ENCODE measurements around the gene HOXB3. TPM values are rescaled to one million over a fixed set of nuclear protein-coding genes. Genes with fewer than 3 reads are reported as not detected.
A peak's percentile ranks its signal among the peaks of the same experiment; 100 is the strongest.

Gene HOXB3
- total RNA-seq, 1 donor from 2014 or later: 4.2 TPM

- H3K4me3 ChIP-seq (ENCODE audit: low read length in 3 of 3): no peak overlapping the region
- no peaks in the 10 kb centered on the region for H3K9me3 ChIP-seq (ENCODE audit: control insufficient read depth in 3 of 3, low read length in 3 of 3)
- H3K27me3 ChIP-seq (ENCODE audit: control insufficient read depth in 3 of 3, insufficient read depth in 3 of 3, low read length in 3 of 3): peaks cover 10 to 36% (median 15%) of the 10 kb centered on the region in 3 donors
- H3K36me3 ChIP-seq (ENCODE audit: control insufficient read depth in 3 of 3, insufficient read depth in 3 of 3, low read length in 3 of 3): no peaks in the 10 kb centered on the region
- H3K4me1 ChIP-seq (ENCODE audit: control insufficient read depth in 3 of 3, insufficient read depth in 3 of 3, low read length in 3 of 3): no peaks in the 10 kb centered on the region
- no peak overlapping the region for H3K9ac ChIP-seq (ENCODE audit: low read depth in 1 of 3, low read length in 3 of 3)
- no peak overlapping the region for H3K27ac ChIP-seq (ENCODE audit: low read depth, low read length)
These were observed 85.1 kb downstream of the HOXB3 start for GRCh38 chr17:48504953-48505352.

- no peak overlapping the region for H3K27ac ChIP-seq (ENCODE audit: low read depth, low read length)
- H3K9ac ChIP-seq (ENCODE audit: low read depth in 1 of 3, low read length in 3 of 3): no peak overlapping the region
- no peaks in the 10 kb centered on the region for H3K4me1 ChIP-seq (ENCODE audit: control insufficient read depth in 3 of 3, insufficient read depth in 3 of 3, low read length in 3 of 3)
- no peak overlapping the region for H3K4me3 ChIP-seq (ENCODE audit: low read length in 3 of 3)
- H3K36me3 ChIP-seq (ENCODE audit: control insufficient read depth in 3 of 3, insufficient read depth in 3 of 3, low read length in 3 of 3): no peaks in the 10 kb centered on the region
- no peaks in the 10 kb centered on the region for H3K9me3 ChIP-seq (ENCODE audit: control insufficient read depth in 3 of 3, low read length in 3 of 3)
- H3K27me3 ChIP-seq (ENCODE audit: control insufficient read depth in 3 of 3, insufficient read depth in 3 of 3, low read length in 3 of 3): peaks cover 11 to 35% (median 15%) of the 10 kb centered on the region in 3 donors
These were observed 86.3 kb downstream of the HOXB3 start for GRCh38 chr17:48503747-48504146.

- H3K27me3 ChIP-seq (ENCODE audit: control insufficient read depth in 3 of 3, insufficient read depth in 3 of 3, low read length in 3 of 3): peaks cover 14 to 39% (median 18%) of the 10 kb centered on the region in 3 donors
- H3K4me1 ChIP-seq (ENCODE audit: control insufficient read depth in 3 of 3, insufficient read depth in 3 of 3, low read length in 3 of 3): no peaks in the 10 kb centered on the region
- no peaks in the 10 kb centered on the region for H3K36me3 ChIP-seq (ENCODE audit: control insufficient read depth in 3 of 3, insufficient read depth in 3 of 3, low read length in 3 of 3)
- no peak overlapping the region for H3K4me3 ChIP-seq (ENCODE audit: low read length in 3 of 3)
- no peak overlapping the region for H3K9ac ChIP-seq (ENCODE audit: low read depth in 1 of 3, low read length in 3 of 3)
- H3K27ac ChIP-seq (ENCODE audit: low read depth, low read length): no peak overlapping the region
- no peaks in the 10 kb centered on the region for H3K9me3 ChIP-seq (ENCODE audit: control insufficient read depth in 3 of 3, low read length in 3 of 3)
These were observed 87.1 kb downstream of the HOXB3 start for GRCh38 chr17:48502901-48503300.

- no peak overlapping the region for H3K9ac ChIP-seq (ENCODE audit: low read depth in 1 of 3, low read length in 3 of 3)
- no peaks in the 10 kb centered on the region for H3K4me1 ChIP-seq (ENCODE audit: control insufficient read depth in 3 of 3, insufficient read depth in 3 of 3, low read length in 3 of 3)
- no peaks in the 10 kb centered on the region for H3K9me3 ChIP-seq (ENCODE audit: control insufficient read depth in 3 of 3, low read length in 3 of 3)
- H3K36me3 ChIP-seq (ENCODE audit: control insufficient read depth in 3 of 3, insufficient read depth in 3 of 3, low read length in 3 of 3): no peaks in the 10 kb centered on the region
- H3K27ac ChIP-seq (ENCODE audit: low read depth, low read length): no peak overlapping the region
- peaks cover 14 to 43% (median 18%) of the 10 kb centered on the region in 3 donors for H3K27me3 ChIP-seq (ENCODE audit: control insufficient read depth in 3 of 3, insufficient read depth in 3 of 3, low read length in 3 of 3)
- no peak overlapping the region for H3K4me3 ChIP-seq (ENCODE audit: low read length in 3 of 3)
These were observed 87.7 kb downstream of the HOXB3 start for GRCh38 chr17:48502312-48502711.

GRCh38 chr17:48500435-48501426 lies 89.3 kb downstream of the HOXB3 start:
- Histone ChIP-seq H3K9me3 (ENCODE audit: control insufficient read depth in 3 of 3, low read length in 3 of 3) (no peaks in the 10 kb centered on the region), H3K4me3 (ENCODE audit: low read length in 3 of 3) (no peak overlapping the region), H3K27ac (ENCODE audit: low read depth, low read length) (no peak overlapping the region), H3K36me3 (ENCODE audit: control insufficient read depth in 3 of 3, insufficient read depth in 3 of 3, low read length in 3 of 3) (no peaks in the 10 kb centered on the region), H3K27me3 (ENCODE audit: control insufficient read depth in 3 of 3, insufficient read depth in 3 of 3, low read length in 3 of 3) (peaks cover 14 to 54% (median 21%) of the 10 kb centered on the region in 3 donors), H3K9ac (ENCODE audit: low read depth in 1 of 3, low read length in 3 of 3) (no peak overlapping the region), H3K4me1 (ENCODE audit: control insufficient read depth in 3 of 3, insufficient read depth in 3 of 3, low read length in 3 of 3) (no peaks in the 10 kb centered on the region)

GRCh38 chr17:48499735-48500434 lies 90.2 kb downstream of the HOXB3 start:
- H3K27ac ChIP-seq (ENCODE audit: low read depth, low read length): no peak overlapping the region
- peaks cover 14 to 60% (median 21%) of the 10 kb centered on the region in 3 donors for H3K27me3 ChIP-seq (ENCODE audit: control insufficient read depth in 3 of 3, insufficient read depth in 3 of 3, low read length in 3 of 3)
- no peak overlapping the region for H3K9ac ChIP-seq (ENCODE audit: low read depth in 1 of 3, low read length in 3 of 3)

GRCh38 chr17:48499248-48499647 lies 90.8 kb downstream of the HOXB3 start:
- no peaks in the 10 kb centered on the region for H3K36me3 ChIP-seq (ENCODE audit: control insufficient read depth in 3 of 3, insufficient read depth in 3 of 3, low read length in 3 of 3)
- no peak overlapping the region for H3K4me3 ChIP-seq (ENCODE audit: low read length in 3 of 3)
- no peaks in the 10 kb centered on the region for H3K9me3 ChIP-seq (ENCODE audit: control insufficient read depth in 3 of 3, low read length in 3 of 3)
- H3K9ac ChIP-seq (ENCODE audit: low read depth in 1 of 3, low read length in 3 of 3): no peak overlapping the region
- no peaks in the 10 kb centered on the region for H3K4me1 ChIP-seq (ENCODE audit: control insufficient read depth in 3 of 3, insufficient read depth in 3 of 3, low read length in 3 of 3)
- peaks cover 14 to 62% (median 22%) of the 10 kb centered on the region in 3 donors for H3K27me3 ChIP-seq (ENCODE audit: control insufficient read depth in 3 of 3, insufficient read depth in 3 of 3, low read length in 3 of 3)
- H3K27ac ChIP-seq (ENCODE audit: low read depth, low read length): no peak overlapping the region

More at GRCh38 chr17:48499735-48500434, 90.2 kb downstream of the HOXB3 start:
- Histone ChIP-seq H3K4me3 (ENCODE audit: low read length in 3 of 3) (no peak overlapping the region), H3K36me3 (ENCODE audit: control insufficient read depth in 3 of 3, insufficient read depth in 3 of 3, low read length in 3 of 3) (no peaks in the 10 kb centered on the region), H3K4me1 (ENCODE audit: control insufficient read depth in 3 of 3, insufficient read depth in 3 of 3, low read length in 3 of 3) (no peaks in the 10 kb centered on the region), H3K9me3 (ENCODE audit: control insufficient read depth in 3 of 3, low read length in 3 of 3) (no peaks in the 10 kb centered on the region)

Small RNA genes within 50 kb of the gene (small RNA-seq; reads per million reads assigned to genes)
- gene MIR196A1: 0.86 reads per million, percentile 75 among the genes with 10 or more reads in this experiment

Other genes starting within 250 kb of the HOXB3 start
- 1.0 TPM for gene SKAP1, start 160.0 kb downstream of the HOXB3 start, total RNA-seq
- not detected for gene HOXB1, start 59.2 kb downstream of the HOXB3 start, total RNA-seq
- gene HOXB2, start 45.1 kb downstream of the HOXB3 start, total RNA-seq: 3.1 TPM
- gene HOXB4, start 11.9 kb downstream of the HOXB3 start, total RNA-seq: 1.0 TPM
- not detected for gene HOXB5, start 3.5 kb upstream of the HOXB3 start, total RNA-seq
- not detected for gene HOXB6, start 14.7 kb upstream of the HOXB3 start, total RNA-seq
- 1.0 TPM for gene HOXB7, start 20.8 kb upstream of the HOXB3 start, total RNA-seq
- gene HOXB8, start 25.1 kb upstream of the HOXB3 start, total RNA-seq: not detected
- gene HOXB9, start 36.1 kb upstream of the HOXB3 start, total RNA-seq: not detected
- gene PRAC1, start 132.3 kb upstream of the HOXB3 start, total RNA-seq: not detected
- gene PRAC2, start 132.9 kb upstream of the HOXB3 start, total RNA-seq: not detected
- not detected for gene HOXB13, start 138.5 kb upstream of the HOXB3 start, total RNA-seq
- gene TTLL6, start 227.0 kb upstream of the HOXB3 start, total RNA-seq: not detected
- 29.2 TPM for gene CALCOCO2, start 240.8 kb upstream of the HOXB3 start, total RNA-seq

Measured in skeletal muscle tissue (tissue), 5 donors.